Measurements from ENCODE around the gene PCDH9.
"Not testable (repeated sequence)": the region's sequence is repeated elsewhere in the genome, so short reads cannot be mapped to it uniquely, and the experiment has no call there.

The PCDH9 gene

DNA sequence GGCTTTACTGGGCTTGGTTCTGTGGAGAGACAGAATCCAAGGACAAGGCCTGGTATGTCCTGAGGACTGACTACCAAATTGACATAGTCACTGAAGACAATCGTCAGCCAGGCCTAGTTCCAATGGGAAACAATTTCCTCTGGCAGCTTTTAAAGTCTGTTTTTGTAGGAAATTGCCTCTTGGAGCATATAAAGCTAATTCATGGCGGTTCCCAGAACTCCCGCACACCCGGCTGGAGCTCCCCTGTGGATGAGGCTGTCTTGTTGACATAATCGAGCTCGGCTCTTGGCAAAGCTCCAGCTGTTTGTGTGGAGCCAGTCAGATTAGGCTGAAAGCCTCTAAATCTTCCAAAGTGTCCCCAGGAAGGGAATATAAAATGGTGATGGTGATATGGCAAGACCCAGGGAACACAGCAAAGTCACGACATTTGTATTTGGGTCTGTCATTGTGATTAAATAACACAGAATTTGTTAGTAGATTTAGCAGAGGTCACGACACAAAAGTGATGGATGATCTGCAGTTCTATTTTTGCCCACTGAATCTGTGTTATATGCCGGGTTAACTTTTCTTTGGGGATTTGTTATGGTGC lies 395.0 kb downstream of the PCDH9 start:
- no peak for DNase-seq (ENCODE audit: low read depth)

DNA sequence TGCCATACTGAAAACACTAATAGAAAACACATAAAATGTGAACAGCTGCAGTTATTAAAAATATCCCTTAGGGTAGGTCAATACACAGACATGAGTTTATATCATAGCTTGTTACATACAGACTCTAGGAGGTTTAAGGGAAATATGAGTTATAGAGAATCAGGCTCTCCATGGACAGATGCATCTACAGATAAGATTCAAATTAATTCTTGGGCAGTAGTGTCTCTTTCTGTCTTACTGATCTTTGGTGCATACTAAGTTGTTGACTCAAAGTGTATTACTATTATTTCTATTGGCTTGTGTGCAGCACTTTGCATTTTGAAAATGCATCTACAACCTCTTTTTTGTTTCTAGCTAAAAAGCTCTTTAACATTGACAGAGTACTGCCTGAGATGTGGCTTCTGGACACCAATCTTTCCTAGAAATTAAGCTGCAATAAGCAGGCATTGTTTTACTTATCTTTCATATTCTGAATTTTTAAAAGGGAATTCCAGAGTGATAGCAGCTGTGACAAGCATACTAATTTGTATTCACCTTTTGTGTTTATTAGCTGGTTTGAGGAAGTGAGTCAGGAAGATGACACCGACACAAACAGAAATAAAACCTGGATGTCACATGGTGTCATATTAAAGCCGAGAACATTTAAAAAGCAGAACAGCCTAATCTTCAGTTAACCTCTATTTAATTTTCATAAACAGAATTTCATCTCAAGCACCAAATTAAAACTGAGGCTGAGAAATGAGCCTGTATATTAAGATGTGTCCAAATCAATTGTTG lies 399.0 kb downstream of the PCDH9 start:
- no peak for DNase-seq (ENCODE audit: low read depth)

DNA sequence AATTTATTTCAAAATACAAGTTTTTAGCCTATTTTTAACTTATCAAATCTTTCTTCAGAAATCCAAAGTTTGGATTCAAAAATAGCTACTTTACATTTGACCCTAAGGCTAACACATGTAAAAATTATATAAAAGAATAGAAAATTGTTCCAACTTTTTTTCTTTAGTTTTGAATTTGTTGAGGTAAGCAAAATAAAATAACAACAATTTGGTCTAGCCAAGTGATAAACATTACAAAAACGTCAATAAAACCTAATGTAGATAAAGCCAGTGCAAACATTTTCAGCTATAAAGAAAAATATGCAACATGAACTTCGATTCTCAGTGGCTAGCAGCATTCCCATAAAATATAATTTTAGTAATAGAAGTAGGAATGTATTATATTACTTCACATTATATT lies 400.3 kb downstream of the PCDH9 start:
- DNase-seq (ENCODE audit: low read depth): no peak

DNA sequence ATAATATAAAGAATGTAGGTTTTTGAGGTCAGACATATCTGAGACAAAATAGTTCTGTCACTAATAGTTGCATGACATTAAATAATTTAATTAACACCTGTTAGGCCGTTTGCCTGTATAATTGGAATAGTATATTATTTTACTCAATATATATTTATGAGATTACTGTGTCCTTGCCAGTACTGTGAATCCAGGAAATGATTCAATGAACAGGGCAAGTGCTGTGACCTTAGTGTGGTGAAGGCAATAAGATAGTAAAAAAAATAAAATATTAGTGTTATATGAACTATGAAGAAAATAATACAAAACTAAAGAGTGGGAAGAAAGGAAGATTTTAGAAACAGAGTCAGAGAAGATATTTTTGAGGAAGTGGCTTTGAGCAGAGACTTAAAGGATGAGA lies 403.7 kb downstream of the PCDH9 start:
- DNase-seq (ENCODE audit: low read depth): no peak

DNA sequence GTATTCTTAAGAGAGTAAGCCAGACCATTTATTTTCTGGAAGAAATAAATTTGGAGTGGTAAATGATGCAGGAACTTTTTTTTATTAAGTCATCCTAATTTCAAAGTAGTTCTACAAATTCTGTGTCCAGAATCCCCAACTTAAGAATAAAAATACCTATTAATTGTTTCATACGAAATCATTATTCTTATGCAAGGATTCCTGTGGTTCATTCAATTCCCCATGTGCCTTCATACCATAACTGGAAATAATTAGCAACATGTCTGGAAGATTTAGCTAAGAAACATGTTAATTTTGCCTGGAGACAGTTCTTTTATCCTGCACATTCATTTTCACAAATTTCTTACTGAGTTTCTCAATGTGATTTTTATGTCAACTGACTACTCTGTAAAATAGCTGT lies 408.6 kb downstream of the PCDH9 start:
- no peak for DNase-seq (ENCODE audit: low read depth)

DNA sequence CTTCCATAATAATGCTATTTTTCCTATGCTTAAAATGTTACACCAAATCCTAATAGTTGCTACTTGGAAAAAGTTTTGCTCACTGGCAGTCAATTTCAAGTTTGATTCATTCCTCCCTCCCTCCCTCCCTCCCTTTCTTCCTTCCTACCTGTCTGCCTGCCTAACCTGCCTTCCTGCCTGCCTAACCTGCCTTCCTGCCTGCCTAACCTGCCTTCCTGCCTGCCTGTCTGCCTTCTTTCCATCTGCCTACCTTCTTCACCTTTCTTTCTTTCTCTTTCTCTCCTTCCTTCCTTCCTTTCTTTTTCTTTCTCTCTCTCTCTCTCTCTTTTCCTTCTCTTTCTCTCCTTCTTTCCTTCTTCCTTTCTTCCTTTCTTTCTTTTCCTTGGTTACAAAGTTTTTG lies 418.7 kb downstream of the PCDH9 start:
- no peak for DNase-seq (ENCODE audit: low read depth)

GRCh38 chr13:66809485-66809884 lies 420.7 kb downstream of the PCDH9 start:
- DNase-seq (ENCODE audit: low read depth): no peak

GRCh38 chr13:66807251-66807650 lies 422.9 kb downstream of the PCDH9 start:
- no peak for DNase-seq (ENCODE audit: low read depth)

DNA sequence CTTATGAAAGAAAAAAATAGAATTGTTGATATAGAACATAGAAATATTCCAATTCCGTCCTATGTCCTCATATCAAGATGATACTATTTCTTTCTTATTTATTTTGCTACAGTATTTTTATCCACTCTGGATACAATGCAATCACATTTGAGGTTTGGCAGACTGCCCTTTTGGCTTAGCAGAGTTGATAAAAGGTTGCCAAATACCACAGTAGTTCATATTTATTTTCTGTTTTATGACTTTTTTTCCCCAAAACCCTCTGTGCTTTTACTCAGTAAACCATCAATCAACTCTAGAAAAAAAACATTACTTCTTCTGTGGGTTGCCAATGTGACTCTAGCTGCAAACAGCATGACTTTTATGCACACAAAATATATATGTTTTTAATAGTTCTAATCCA lies 424.5 kb downstream of the PCDH9 start:
- no peak for DNase-seq (ENCODE audit: low read depth)

GRCh38 chr13:66803808-66804456 lies 426.2 kb downstream of the PCDH9 start:
- no peak for DNase-seq (ENCODE audit: low read depth)

DNA sequence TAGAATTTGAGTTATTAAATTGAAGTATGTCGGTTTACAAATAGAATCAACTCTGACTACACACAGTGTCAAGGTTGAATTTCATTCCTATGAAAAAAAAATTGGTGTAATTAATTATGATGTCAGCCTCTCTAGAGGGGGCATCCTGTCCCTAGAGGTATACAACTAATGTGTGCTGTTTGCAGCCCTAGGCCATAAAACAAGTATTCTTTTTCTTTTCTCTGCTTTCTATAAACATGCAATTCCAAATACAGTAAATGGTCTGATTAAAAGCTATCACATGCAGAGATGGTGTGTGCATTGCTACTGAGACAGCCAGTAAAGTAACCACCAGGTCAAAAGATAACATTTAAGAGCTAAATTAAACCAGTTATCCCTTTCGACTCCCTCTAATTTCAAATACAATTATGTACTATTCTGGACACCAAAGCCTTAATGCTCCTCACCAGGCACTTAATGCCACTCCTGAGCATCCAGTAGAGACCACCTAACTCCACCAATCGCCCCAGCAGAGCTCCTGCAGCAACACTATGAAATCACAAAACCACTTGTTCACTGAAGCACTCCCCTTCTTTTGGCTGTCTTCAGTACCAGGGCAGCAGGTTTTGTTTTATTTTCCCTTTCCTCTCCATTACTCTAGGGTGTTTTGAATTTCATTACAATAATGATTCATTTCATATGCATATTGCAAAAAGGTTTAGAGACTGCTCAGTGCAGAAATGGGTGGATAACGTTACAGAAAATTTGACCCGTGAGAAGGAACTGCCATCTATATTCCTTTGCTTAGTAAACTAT lies 426.9 kb downstream of the PCDH9 start:
- no peak for DNase-seq (ENCODE audit: low read depth)

GRCh38 chr13:66795636-66796035 lies 434.5 kb downstream of the PCDH9 start:
- DNase-seq (ENCODE audit: low read depth): no peak

- DNase-seq (ENCODE audit: low read depth): no peak
These were observed 435.6 kb downstream of the PCDH9 start for GRCh38 chr13:66794340-66795031.

DNA sequence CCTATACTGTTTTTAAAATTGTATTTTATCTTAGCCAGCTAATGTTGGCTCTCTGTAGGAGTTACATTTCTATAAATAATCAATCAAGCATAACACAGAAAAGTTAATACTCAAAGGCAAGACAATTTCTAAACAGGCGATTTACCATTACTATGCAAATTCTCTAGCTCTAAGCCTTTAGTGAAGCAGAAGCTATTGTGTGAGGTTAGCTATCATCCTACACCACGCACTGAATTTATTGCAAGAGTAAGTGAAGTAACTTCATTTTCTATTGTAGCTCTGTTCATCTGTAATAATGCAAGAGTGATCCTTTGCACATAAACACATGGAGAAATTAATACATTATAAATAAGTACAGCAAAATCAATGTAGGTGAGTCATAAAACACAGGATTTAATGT lies 439.3 kb downstream of the PCDH9 start:
- DNase-seq (ENCODE audit: low read depth): no peak

- no peak for DNase-seq (ENCODE audit: low read depth)
These were observed 448.9 kb downstream of the PCDH9 start for GRCh38 chr13:66781241-66781640.

DNA sequence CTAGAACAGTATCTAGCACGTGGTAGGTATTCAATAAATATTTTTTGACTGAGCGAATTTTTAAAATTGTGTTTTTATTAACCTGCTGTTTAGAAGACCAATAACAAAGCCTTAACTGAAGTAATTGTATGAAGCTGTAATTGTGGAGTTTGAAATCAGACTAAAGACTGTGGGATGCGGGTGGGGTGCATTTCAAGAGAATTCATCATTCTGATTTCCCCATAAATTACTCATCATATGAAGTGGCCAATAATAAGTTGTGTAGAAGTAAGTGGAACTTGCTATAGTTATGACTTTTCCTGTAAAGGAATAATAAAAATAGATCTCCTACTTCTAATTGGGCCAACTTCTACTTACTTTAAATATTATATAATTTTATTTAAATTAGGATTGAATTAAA lies 449.3 kb downstream of the PCDH9 start:
- no peak for DNase-seq (ENCODE audit: low read depth)

DNA sequence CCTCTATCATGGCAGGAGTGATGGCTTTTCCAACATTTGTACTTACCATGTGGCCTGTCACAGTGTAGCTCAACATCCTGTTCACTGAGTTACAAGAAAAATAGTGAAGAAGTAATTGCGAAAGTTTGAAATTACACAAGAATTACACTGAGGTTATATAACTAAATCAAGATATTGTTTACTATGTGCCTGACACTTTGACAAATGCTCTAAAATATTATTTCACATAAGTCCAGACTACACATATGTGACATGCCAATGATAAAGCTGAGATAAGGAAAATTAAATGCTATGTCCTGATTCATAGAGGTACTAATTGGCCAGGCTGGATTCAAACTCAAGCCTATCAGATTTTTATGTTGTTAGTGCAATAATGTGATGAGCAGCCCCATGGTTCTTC lies 451.7 kb downstream of the PCDH9 start:
- no peak for DNase-seq (ENCODE audit: low read depth)

GRCh38 chr13:66775196-66775595 lies 454.9 kb downstream of the PCDH9 start:
- DNase-seq (ENCODE audit: low read depth): no peak

DNA sequence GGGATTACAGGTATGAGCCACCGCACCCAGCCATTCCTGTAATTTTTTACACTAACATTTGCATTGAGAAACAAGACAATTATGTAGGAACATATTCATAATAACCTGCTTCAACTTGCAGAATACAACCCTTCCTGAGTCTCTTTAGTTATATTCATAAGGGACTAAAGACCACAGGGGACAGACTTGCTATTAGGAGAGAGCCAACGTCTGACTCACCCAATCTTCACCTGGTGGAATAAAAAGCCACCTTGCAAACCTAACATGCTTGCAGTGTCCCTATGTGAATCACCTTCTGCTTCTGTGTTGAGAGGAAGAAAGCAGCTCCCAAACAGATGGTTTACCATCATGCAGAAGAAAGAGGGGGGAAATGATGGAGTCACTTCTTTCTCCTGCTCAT lies 456.1 kb downstream of the PCDH9 start:
- no peak for DNase-seq (ENCODE audit: low read depth)

- DNase-seq (ENCODE audit: low read depth): no peak
These were observed 464.6 kb downstream of the PCDH9 start for GRCh38 chr13:66765559-66765958.

DNA sequence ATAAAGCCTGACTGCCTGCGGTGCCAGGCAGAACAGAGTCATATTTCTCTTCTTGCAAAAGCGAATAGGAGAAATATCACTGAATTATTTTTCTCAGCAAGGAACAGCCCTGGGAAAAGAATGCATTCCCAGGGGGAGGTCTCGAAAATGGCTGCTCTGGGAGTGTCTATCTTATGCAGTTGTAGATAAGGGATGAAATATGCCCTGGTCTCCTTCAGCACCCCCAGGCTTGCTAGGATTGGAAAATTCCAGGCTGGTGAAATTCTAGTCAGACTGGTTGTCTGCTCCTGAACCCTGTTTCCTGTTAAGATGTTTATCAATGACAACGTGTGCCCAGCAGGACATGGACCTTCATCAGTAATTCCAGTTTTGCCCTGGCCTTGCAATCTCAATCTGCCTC lies 469.5 kb downstream of the PCDH9 start:
- DNase-seq (ENCODE audit: low read depth): not testable (repeated sequence)

DNA sequence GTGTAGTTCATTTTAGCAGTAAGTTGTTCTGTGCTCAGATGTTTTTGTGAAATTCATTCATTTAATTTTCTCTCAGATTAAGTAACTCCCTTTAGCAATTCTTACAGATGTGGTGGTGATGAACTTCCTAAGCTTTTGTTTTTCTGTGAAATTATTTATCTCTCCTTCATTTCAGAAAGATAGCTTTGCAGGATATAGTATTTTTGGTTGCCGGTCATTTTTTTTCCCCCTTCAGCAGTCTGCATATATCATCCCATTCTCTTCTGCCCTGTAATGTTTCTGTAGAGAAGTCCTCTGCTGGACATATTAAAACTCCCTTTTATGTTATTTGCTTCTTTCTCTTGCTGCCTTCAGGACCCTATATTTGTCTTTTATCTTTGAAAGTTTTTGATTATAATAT lies 470.2 kb downstream of the PCDH9 start:
- DNase-seq (ENCODE audit: low read depth): no peak
